CD4-positive, alpha-beta memory T cell (primary cell): ENCODE data around the gene TBPL1. TPM values are rescaled to one million over a fixed set of nuclear protein-coding genes. Genes with fewer than 3 reads are reported as not detected.

Experiments
- CTCF ChIA-PET: fragments of 350-600 bp; sonication (Branson Sonifier 250); formaldehyde crosslinking; loops from one replicate; lab custom pipeline; 2021; ENCODE audit warnings: inconsistent platforms; ENCODE audit not compliant: partially characterized antibody; lab: Charles Lee
- POLR2A ChIA-PET: fragments of 350-600 bp; sonication (Branson Sonifier 250); formaldehyde crosslinking; loops from one replicate; lab custom pipeline; 2021; ENCODE audit not compliant: partially characterized antibody; lab: Charles Lee
- DNase-seq, 5 donors: peaks; one replicate each; pipeline versions ENCODE4 v3.0.0 to v3.0.0-alpha.2; 2020 to 2022; ENCODE audit warnings: mixed read lengths in 1 of 5
- H3K27ac ChIP-seq: one replicate; pipeline ENCODE4 v1.7.0; 2013; ENCODE audit warnings: low read depth, low read length
- H3K27me3 ChIP-seq: 2 replicates; pipeline ENCODE4 v1.7.0; 2013; ENCODE audit warnings: mild to moderate bottlenecking, low read length, moderate library complexity; ENCODE audit not compliant: insufficient read depth
- H3K36me3 ChIP-seq: 2 replicates; pipeline ENCODE4 v1.7.0; 2013; ENCODE audit warnings: mild to moderate bottlenecking, low read length, moderate library complexity; ENCODE audit not compliant: insufficient read depth
- H3K4me1 ChIP-seq: 2 replicates; pipeline ENCODE4 v1.7.0; 2013; ENCODE audit warnings: mild to moderate bottlenecking, low read length, moderate library complexity; ENCODE audit not compliant: insufficient read depth
- H3K4me3 ChIP-seq, 2 donors: one replicate each; pipeline ENCODE4 v1.7.0; 2013; ENCODE audit warnings: low read length in 2 of 2, mild to moderate bottlenecking in 1 of 2
- H3K9me3 ChIP-seq, 2 donors: one replicate each; pipeline ENCODE4 v1.7.0; 2013; ENCODE audit warnings: low read length in 2 of 2, control low read depth in 1 of 2; ENCODE audit not compliant: control insufficient read depth in 1 of 2
- H3K27ac Mint-ChIP-seq, 7 donors: one replicate each; pipeline ENCODE4 v1.8.0; 2020 to 2021; ENCODE audit warnings: mixed read lengths in 7 of 7, mild to moderate bottlenecking in 6 of 7, inconsistent platforms in 3 of 7, moderate library complexity in 3 of 7
- H3K27me3 Mint-ChIP-seq, 2 donors: one replicate each; pipeline ENCODE4 v1.8.0; 2020 to 2021; ENCODE audit warnings: mixed read lengths in 2 of 2
- H3K36me3 Mint-ChIP-seq, 2 donors: one replicate each; pipeline ENCODE4 v1.8.0; 2020 to 2021; ENCODE audit warnings: mixed read lengths in 2 of 2, inconsistent platforms in 1 of 2, mild to moderate bottlenecking in 1 of 2
- H3K4me1 Mint-ChIP-seq, 4 donors: one replicate each; pipeline ENCODE4 v1.8.0; 2020 to 2021; ENCODE audit warnings: mixed read lengths in 4 of 4, mild to moderate bottlenecking in 1 of 4
- H3K4me3 Mint-ChIP-seq, 8 donors: one replicate each; pipeline ENCODE4 v1.8.0; 2020 to 2021; ENCODE audit warnings: mixed read lengths in 8 of 8, mild to moderate bottlenecking in 7 of 8, moderate library complexity in 6 of 8, inconsistent platforms in 3 of 8
- H3K9me3 Mint-ChIP-seq, 8 donors: one replicate each; pipeline ENCODE4 v1.8.0; 2020 to 2021; ENCODE audit warnings: mixed read lengths in 8 of 8, mild to moderate bottlenecking in 5 of 8, inconsistent platforms in 3 of 8, moderate library complexity in 1 of 8
- intact Hi-C: fragments of 100-400 bp; cut with micrococcal nuclease; formaldehyde crosslinking; loops from one replicate; pipeline ENCODE4 v1.15.1; 2023
- polyA plus RNA-seq, 2 donors: library from polyadenylated mRNA; unstranded; fragments of 300-500 nt; fragmentation: Illumina TruSeq; gene quantifications; one replicate each; pipeline ENCODE4 v1.2.3, GENCODE V29; 2021
- total RNA-seq, 2 experiments: library from RNA; stranded (reverse); gene quantifications; one replicate each; pipeline ENCODE4 v1.2.3, GENCODE V29; 2021

TBPL1 gene
- total and polyA plus RNA-seq, 4 experiments from 2014 or later = 34.8 to 77.2 (median 47.2) TPM

DNA sequence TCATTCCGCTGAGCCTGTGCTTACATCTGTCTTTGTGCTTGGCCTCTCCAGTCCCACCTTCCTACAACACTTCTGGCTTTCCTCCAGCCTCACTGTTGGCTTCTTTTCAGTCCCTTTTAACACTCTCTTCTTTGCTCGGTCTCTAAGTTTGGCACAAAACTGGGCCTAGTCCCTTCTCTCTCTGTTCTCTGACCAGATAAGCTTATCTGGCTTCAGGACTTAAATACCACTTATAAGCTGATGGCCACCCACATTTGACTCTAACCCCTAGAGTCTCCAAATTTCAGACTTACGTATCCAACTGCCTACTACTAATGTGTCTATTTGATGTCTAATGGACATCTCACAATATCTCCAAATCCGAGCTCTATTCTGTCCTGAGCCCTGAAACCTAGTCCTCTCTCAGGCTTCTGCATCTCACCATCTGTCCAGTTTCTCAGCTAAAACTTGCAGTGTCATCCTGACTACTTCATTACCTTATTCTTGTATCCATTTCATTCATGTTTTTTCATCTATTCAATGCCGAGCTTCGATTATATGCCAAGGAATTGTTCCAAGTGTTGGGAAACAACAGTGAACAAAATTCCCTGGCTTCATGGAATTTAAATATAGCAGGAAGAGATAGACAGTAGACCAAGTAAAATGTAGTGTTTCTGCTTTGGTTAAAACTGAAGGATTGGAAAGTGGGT, 40.1 kb downstream of the TBPL1 start:
- no peaks in the 10 kb centered on the region for H3K36me3 ChIP-seq
- CTCF ChIA-PET = interaction anchor here (0.6 to 4.5 kb wide), 2 partner anchors 20 to 71 kb away, joined by 3 to 23 read pairs; no protein-coding TSS in a partner anchor
- H3K4me1 Mint-ChIP-seq = no peaks in the 10 kb centered on the region
- H3K27me3 Mint-ChIP-seq = no peaks in the 10 kb centered on the region
- intact Hi-C loops = no loop called here
- no peak overlapping the region for H3K27ac Mint-ChIP-seq
- H3K27me3 ChIP-seq = no peaks in the 10 kb centered on the region
- no peak for DNase-seq
- peaks cover 5 to 7% of the 10 kb centered on the region in 2 donors for H3K36me3 Mint-ChIP-seq
- H3K9me3 Mint-ChIP-seq = no peaks in the 10 kb centered on the region
- H3K4me3 ChIP-seq = no peak overlapping the region
- no peak overlapping the region for H3K27ac ChIP-seq
- no peak overlapping the region for H3K4me3 Mint-ChIP-seq
- H3K4me1 ChIP-seq = no peaks in the 10 kb centered on the region
- POLR2A ChIA-PET = no interaction called here
- no peaks in the 10 kb centered on the region for H3K9me3 ChIP-seq

DNA sequence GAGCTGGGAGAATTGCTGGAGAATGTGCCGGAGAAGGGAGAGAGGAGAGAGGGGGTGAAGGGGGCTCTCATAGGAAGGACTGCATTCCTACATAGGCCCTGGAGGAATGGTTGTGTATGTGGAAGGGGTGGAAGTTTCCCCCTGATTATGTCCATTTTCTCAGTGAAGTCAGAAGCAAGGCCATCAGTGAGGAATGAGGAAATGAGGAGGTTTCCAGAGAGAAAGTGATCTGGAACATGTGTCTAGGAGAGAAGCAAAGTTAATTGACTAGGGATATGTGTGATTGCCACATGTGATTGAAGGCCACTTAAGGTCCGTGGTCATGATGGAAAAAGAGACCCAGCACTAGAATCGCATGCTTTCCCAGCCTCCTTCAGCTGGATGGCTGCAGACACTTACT, 42.3 kb downstream of the TBPL1 start:
- Histone ChIP-seq H3K9me3 (no peaks in the 10 kb centered on the region), H3K4me1 (no peaks in the 10 kb centered on the region), H3K4me3 (no peak overlapping the region), H3K27ac (no peak overlapping the region), H3K27me3 (no peaks in the 10 kb centered on the region), H3K36me3 (no peaks in the 10 kb centered on the region)
- H3K27ac Mint-ChIP-seq = no peak overlapping the region
- DNase-seq = no peak
- no peaks in the 10 kb centered on the region for H3K4me1 Mint-ChIP-seq
- H3K36me3 Mint-ChIP-seq = no peaks in the 10 kb centered on the region
- ChIA-PET CTCF (no interaction called here), POLR2A (no interaction called here)
- no peak overlapping the region for H3K4me3 Mint-ChIP-seq
- H3K27me3 Mint-ChIP-seq = no peaks in the 10 kb centered on the region
- no peaks in the 10 kb centered on the region for H3K9me3 Mint-ChIP-seq
- intact Hi-C loops = no loop called here

DNA sequence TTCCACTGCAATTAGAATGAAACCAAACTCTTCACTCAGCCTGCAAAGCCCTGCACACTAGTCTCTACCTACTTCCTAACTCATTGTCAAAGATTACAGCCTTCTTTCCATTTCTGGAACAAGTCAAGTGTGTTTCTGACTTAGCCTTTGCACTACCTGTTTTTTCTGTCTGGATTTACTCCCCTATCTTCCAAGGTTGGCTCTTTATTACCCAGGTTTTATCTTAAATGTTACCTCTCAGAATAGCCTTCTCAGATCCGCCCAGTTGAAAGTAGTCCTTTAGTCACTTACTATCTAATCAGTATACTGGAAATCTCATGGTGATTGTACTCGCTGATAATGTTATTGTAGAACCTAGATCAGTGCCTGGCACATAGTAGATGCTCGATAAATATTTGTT, 42.7 kb downstream of the TBPL1 start:
- Histone ChIP-seq H3K4me1 (no peaks in the 10 kb centered on the region), H3K4me3 (no peak overlapping the region), H3K27me3 (no peaks in the 10 kb centered on the region), H3K9me3 (no peaks in the 10 kb centered on the region), H3K36me3 (no peaks in the 10 kb centered on the region), H3K27ac (no peak overlapping the region)
- peaks cover 0 to under 1% of the 10 kb centered on the region in 2 donors for H3K27me3 Mint-ChIP-seq
- H3K27ac Mint-ChIP-seq = no peak overlapping the region
- ChIA-PET CTCF (no interaction called here), POLR2A (no interaction called here)
- H3K9me3 Mint-ChIP-seq = no peaks in the 10 kb centered on the region
- intact Hi-C loops = no loop called here
- DNase-seq = no peak
- no peak overlapping the region for H3K4me3 Mint-ChIP-seq
- no peaks in the 10 kb centered on the region for H3K36me3 Mint-ChIP-seq
- no peaks in the 10 kb centered on the region for H3K4me1 Mint-ChIP-seq

DNA sequence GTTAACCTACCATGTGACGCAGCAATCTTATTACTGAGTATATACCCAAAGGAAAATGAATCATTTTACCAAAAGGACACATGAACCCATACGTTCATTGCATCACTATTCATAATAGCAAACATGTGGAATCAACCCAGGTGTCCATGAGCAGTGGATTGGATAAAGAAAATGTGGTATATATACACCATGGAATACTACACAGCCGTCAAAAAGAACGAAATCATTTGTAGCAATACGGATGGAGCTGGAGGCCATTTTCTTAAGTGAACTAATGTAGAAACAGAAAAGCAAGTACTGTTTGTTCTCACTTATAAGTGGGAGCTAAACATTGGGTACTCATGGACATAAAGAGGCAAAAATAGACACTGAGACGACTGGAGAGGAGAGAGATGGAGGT, 44.2 kb downstream of the TBPL1 start:
- H3K36me3 ChIP-seq = no peaks in the 10 kb centered on the region
- H3K9me3 ChIP-seq = no peaks in the 10 kb centered on the region
- Mint-ChIP-seq H3K27ac (no peak overlapping the region), H3K27me3 (peaks cover 0 to 2% of the 10 kb centered on the region in 2 donors), H3K9me3 (no peaks in the 10 kb centered on the region), H3K36me3 (no peaks in the 10 kb centered on the region), H3K4me3 (no peak overlapping the region), H3K4me1 (no peaks in the 10 kb centered on the region)
- DNase-seq = no peak
- intact Hi-C loops = no loop called here
- ChIA-PET CTCF (interaction anchor here (1.0 kb wide), 1 partner anchor 15 kb away, joined by 3 read pairs; no protein-coding TSS in a partner anchor), POLR2A (no interaction called here)
- H3K4me3 ChIP-seq = no peak overlapping the region
- H3K27ac ChIP-seq = no peak overlapping the region
- H3K4me1 ChIP-seq = no peaks in the 10 kb centered on the region
- H3K27me3 ChIP-seq = no peaks in the 10 kb centered on the region

DNA sequence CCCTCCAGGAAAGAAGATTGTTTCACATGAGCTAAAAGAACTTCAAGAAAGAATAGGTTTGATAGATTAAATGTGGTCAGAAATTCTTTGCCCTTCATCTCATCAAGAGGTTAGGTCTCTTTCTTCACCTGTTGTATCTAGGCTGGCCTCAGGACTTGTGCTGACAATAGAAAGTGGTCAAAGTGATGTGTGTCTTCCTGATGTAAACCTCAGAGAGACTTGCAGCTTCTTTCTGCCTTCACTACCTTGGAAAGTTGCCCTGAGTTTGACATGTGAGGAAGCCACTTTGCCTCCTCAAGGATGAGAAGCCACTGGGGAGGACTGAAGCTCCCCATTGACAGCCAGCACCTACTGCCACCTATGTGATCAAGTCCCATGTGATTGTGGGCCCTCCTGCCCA, 46.3 kb downstream of the TBPL1 start:
- H3K4me1 ChIP-seq = no peaks in the 10 kb centered on the region
- ChIA-PET POLR2A (no interaction called here), CTCF (interaction anchor here (0.8 to 1.5 kb wide), 6 partner anchors 9 to 66 kb away, joined by 3 to 4 read pairs (median 3); no protein-coding TSS in a partner anchor)
- intact Hi-C loops = no loop called here
- Mint-ChIP-seq H3K4me1 (no peaks in the 10 kb centered on the region), H3K27ac (no peak overlapping the region), H3K4me3 (no peak overlapping the region), H3K36me3 (no peaks in the 10 kb centered on the region), H3K9me3 (peaks cover 0 to 2% (median 0%) of the 10 kb centered on the region in 8 donors), H3K27me3 (peaks cover 9 to 13% of the 10 kb centered on the region in 2 donors)
- no peaks in the 10 kb centered on the region for H3K36me3 ChIP-seq
- no peak overlapping the region for H3K4me3 ChIP-seq
- no peaks in the 10 kb centered on the region for H3K9me3 ChIP-seq
- DNase-seq = no peak
- no peak overlapping the region for H3K27ac ChIP-seq
- H3K27me3 ChIP-seq = no peaks in the 10 kb centered on the region

DNA sequence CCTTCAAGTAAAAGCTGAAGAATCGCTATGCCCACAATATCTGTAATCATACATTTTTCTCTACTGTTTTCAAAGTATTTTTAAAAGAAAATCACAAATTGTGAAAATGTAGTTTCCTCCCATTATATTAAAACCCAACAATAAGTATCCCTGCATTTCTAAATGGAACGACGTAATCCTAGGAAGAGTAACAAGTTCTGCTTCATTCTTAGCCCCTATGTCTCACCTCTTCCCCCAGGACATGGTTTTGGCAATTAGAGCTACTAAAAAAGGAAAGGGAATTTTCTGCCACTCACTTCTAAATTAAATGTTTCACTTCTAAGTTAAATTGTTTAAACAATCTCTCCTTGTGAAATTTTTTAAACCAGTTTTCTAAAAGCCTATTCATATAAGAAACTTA, 47.4 kb downstream of the TBPL1 start:
- no peaks in the 10 kb centered on the region for H3K36me3 ChIP-seq
- POLR2A ChIA-PET = no interaction called here
- no peaks in the 10 kb centered on the region for H3K4me1 Mint-ChIP-seq
- DNase-seq = no peak
- H3K27ac Mint-ChIP-seq = no peak overlapping the region
- no peaks in the 10 kb centered on the region for H3K36me3 Mint-ChIP-seq
- H3K4me3 ChIP-seq = no peak overlapping the region
- H3K27me3 Mint-ChIP-seq = peaks cover 11 to 17% of the 10 kb centered on the region in 2 donors
- H3K4me3 Mint-ChIP-seq = no peak overlapping the region
- H3K27me3 ChIP-seq = no peaks in the 10 kb centered on the region
- H3K9me3 ChIP-seq = no peaks in the 10 kb centered on the region
- H3K4me1 ChIP-seq = no peaks in the 10 kb centered on the region
- CTCF ChIA-PET = interaction anchor here (1.2 kb wide), 1 partner anchor 65 kb away, joined by 4 read pairs; no protein-coding TSS in a partner anchor
- H3K27ac ChIP-seq = no peak overlapping the region
- intact Hi-C loops = no loop called here
- peaks cover 0 to 2% (median 0%) of the 10 kb centered on the region in 8 donors for H3K9me3 Mint-ChIP-seq

DNA sequence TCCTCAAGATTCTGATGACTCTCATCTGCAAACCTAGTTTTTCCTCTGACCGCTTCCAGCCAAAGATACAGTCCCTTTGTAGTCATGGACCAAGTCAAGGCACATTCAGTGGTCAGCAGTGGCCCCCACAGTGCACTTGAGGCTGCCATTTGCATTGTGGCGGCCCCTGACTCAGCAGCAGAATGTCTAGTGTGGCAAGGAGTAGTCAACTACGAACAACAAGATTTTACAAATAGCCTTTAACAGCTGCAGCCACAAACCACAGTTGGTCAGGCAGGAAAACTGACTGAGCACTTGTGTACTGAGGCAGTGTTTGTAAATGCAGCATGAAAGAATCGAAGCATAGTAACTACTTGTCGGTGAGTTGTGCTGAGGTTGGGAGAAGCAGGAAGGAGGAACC, 49.8 kb downstream of the TBPL1 start:
- Histone ChIP-seq H3K27ac (no peak overlapping the region), H3K36me3 (no peaks in the 10 kb centered on the region), H3K9me3 (no peaks in the 10 kb centered on the region), H3K4me1 (no peaks in the 10 kb centered on the region), H3K27me3 (no peaks in the 10 kb centered on the region), H3K4me3 (no peak overlapping the region)
- peaks cover 0 to 2% (median 0%) of the 10 kb centered on the region in 8 donors for H3K9me3 Mint-ChIP-seq
- peaks cover 13 to 17% of the 10 kb centered on the region in 2 donors for H3K27me3 Mint-ChIP-seq
- ChIA-PET CTCF (interaction anchor here (0.6 to 1.6 kb wide), 4 partner anchors 12 to 877 kb away, joined by 3 to 6 read pairs (median 4); no protein-coding TSS in a partner anchor), POLR2A (no interaction called here)
- H3K4me1 Mint-ChIP-seq = no peaks in the 10 kb centered on the region
- H3K36me3 Mint-ChIP-seq = no peaks in the 10 kb centered on the region
- intact Hi-C loops = no loop called here
- H3K27ac Mint-ChIP-seq = no peak overlapping the region
- H3K4me3 Mint-ChIP-seq = no peak overlapping the region
- DNase-seq = no peak
